OCI-LY7 (cell line): ENCODE results near the gene MAP3K14. TPM values are rescaled to one million over a fixed set of nuclear protein-coding genes. Genes with fewer than 3 reads are reported as not detected.
A peak's percentile ranks its signal among the peaks of the same experiment; 100 is the strongest.

Source experiments
- BruUV-seq: library from RNA; stranded (reverse); fragments of 400-500 nt; replicated peaks from 2 replicates; lab custom pipeline; 2021; lab: Mats Ljungman, UMichigan
- CTCF ChIA-PET: fragments of 300-600 bp; sonication (Branson Sonifier 250); formaldehyde crosslinking; loops from one replicate; lab custom pipeline; 2022; ENCODE audit warnings: antibody characterized with exemption; ENCODE audit not compliant: unreplicated experiment; lab: Charles Lee
- POLR2A ChIA-PET: fragments of 300-600 bp; sonication (Branson Sonifier 250); formaldehyde crosslinking; loops from one replicate; lab custom pipeline; 2022; ENCODE audit warnings: antibody characterized with exemption; lab: Charles Lee
- DNase-seq: peaks from one replicate; pipeline ENCODE4 v3.0.0-alpha.2; 2015; ENCODE audit warnings: low spot score
- H2AFZ ChIP-seq: fragments of 200-600 bp; sonication (generic), shearing (Covaris generic); 2 replicates; pipeline ENCODE4 v1.6.1; 2014; ENCODE audit warnings: mild to moderate bottlenecking, antibody characterized with exemption, low read length, moderate library complexity
- H3K27ac ChIP-seq: fragments of 200-600 bp; sonication (generic); 2 replicates; pipeline ENCODE4 v1.5.1; 2014; ENCODE audit warnings: mixed run types, low read depth, mild to moderate bottlenecking, moderate library complexity, low read length, inconsistent platforms; ENCODE audit not compliant: poor library complexity, severe bottlenecking
- H3K36me3 ChIP-seq: fragments of 200-600 bp; sonication (generic); 2 replicates; pipeline ENCODE4 v1.6.1; 2014; ENCODE audit warnings: mild to moderate bottlenecking, antibody characterized with exemption, low read length, moderate library complexity, mixed read lengths; ENCODE audit not compliant: insufficient read depth
- H3K4me1 ChIP-seq: fragments of 200-600 bp; sonication (generic); 2 replicates; pipeline ENCODE4 v1.5.1; 2014; ENCODE audit warnings: mild to moderate bottlenecking, low read length; ENCODE audit not compliant: insufficient read depth, poor library complexity, severe bottlenecking
- H3K4me2 ChIP-seq: fragments of 200-600 bp; sonication (generic); 2 replicates; pipeline ENCODE4 v1.6.1; 2014; ENCODE audit warnings: mild to moderate bottlenecking, low read length
- H3K4me3 ChIP-seq: fragments of 200-600 bp; sonication (generic); 2 replicates; pipeline ENCODE4 v1.5.1; 2014; ENCODE audit warnings: mild to moderate bottlenecking, low read depth, low read length; ENCODE audit not compliant: poor library complexity, severe bottlenecking
- H3K79me2 ChIP-seq: fragments of 200-600 bp; sonication (generic); 2 replicates; pipeline ENCODE4 v1.6.1; 2016; ENCODE audit warnings: low read depth, mild to moderate bottlenecking, low read length, moderate library complexity, mixed read lengths; ENCODE audit not compliant: insufficient read depth
- H3K9me2 ChIP-seq: fragments of 200-600 bp; sonication (generic); 2 replicates; pipeline ENCODE4 v1.6.1; 2016; ENCODE audit warnings: mild to moderate bottlenecking, low read length, mixed read lengths; ENCODE audit not compliant: insufficient read depth
- H3K9me3 ChIP-seq: fragments of 200-600 bp; sonication (generic); 2 replicates; pipeline ENCODE4 v1.6.1; 2014; ENCODE audit warnings: mild to moderate bottlenecking, mixed run types, low read length, mixed read lengths
- H4K20me1 ChIP-seq: fragments of 200-600 bp; sonication (generic); 2 replicates; pipeline ENCODE4 v1.6.1; 2014; ENCODE audit warnings: mild to moderate bottlenecking, antibody characterized with exemption, low read length, moderate library complexity, mixed read lengths; ENCODE audit not compliant: insufficient read depth
- CTCF ChIP-seq: fragments of 200-600 bp; sonication (generic); conservative IDR thresholded peaks from 2 replicates; pipeline ENCODE4 v1.5.1; 2014; ENCODE audit warnings: mild to moderate bottlenecking, antibody characterized with exemption, low read length, moderate library complexity, mixed read lengths
- EZH2phosphoT487 ChIP-seq: fragments of 200-600 bp; sonication (generic); IDR thresholded peaks from 2 replicates; pipeline ENCODE4 v1.6.1; 2018; ENCODE audit warnings: low read depth, borderline replicate concordance, mild to moderate bottlenecking, mixed run types, antibody characterized with exemption, low read length, moderate library complexity, mixed read lengths
- intact Hi-C: fragments of 100-400 bp; cut with micrococcal nuclease; formaldehyde crosslinking; loops from one replicate; pipeline ENCODE4 v1.10.0; 2022; ENCODE audit not compliant: unreplicated experiment
- total RNA-seq, 2 experiments: library from RNA; depleted of rRNA in 1 of 2; stranded (reverse); fragments of >200 nt in 1 of 2; shearing (Covaris generic) in 1 of 2; gene quantifications; 2 replicates each; pipeline ENCODE4 v1.2.3, GENCODE V29; 2014 to 2022

MAP3K14 gene
- total RNA-seq, 2 experiments from 2014 or later, result 12.3 to 21.2 TPM

- Histone ChIP-seq H3K36me3 (peaks cover 18% of the 10 kb centered on the region), H3K4me3 (no peak overlapping the region), H3K27ac (peak overlapping the region; percentile 19), H4K20me1 (no peaks in the 10 kb centered on the region; the same call in 1 of the 2 replicates), H3K4me1 (peaks cover 60% of the 10 kb centered on the region), H2AFZ (no peak overlapping the region), H3K79me2 (peaks cover 35% of the 10 kb centered on the region; the same call in 1 of the 2 replicates), H3K9me3 (no peaks in the 10 kb centered on the region), H3K4me2 (peak overlapping the region; percentile 20; the same call in 1 of the 2 replicates), H3K9me2 (no peaks in the 10 kb centered on the region)
- DNase-seq, result peak; percentile 51
- ChIA-PET CTCF (interaction anchor here (0.7 to 1.3 kb wide), 3 partner anchors 11 to 97 kb away, joined by 3 to 5 read pairs (median 3); no protein-coding TSS in a partner anchor), POLR2A (interaction anchor here (1.6 kb wide), 1 partner anchor 9 kb away, joined by 3 read pairs; no protein-coding TSS in a partner anchor)
- BruUV-seq, result no TSS peak
- TF ChIP-seq EZH2phosphoT487 (no peak), CTCF (peak; percentile 69)
- intact Hi-C loops, result no loop called here
Observed at GRCh38 chr17:45231481-45232116, 85.2 kb downstream of the MAP3K14 start.

GRCh38 chr17:45230787-45231480 is 85.9 kb downstream of the MAP3K14 start:
- Histone ChIP-seq H3K9me3 (no peaks in the 10 kb centered on the region), H3K9me2 (no peaks in the 10 kb centered on the region), H3K36me3 (peaks cover 12% of the 10 kb centered on the region), H3K4me1 (peaks cover 65% of the 10 kb centered on the region), H3K27ac (peak overlapping the region; percentile 19), H3K4me2 (peak overlapping the region; percentile 20; the same call in 1 of the 2 replicates), H2AFZ (no peak overlapping the region), H3K4me3 (no peak overlapping the region), H4K20me1 (no peaks in the 10 kb centered on the region; the same call in 1 of the 2 replicates), H3K79me2 (peaks cover 38% of the 10 kb centered on the region; the same call in 1 of the 2 replicates)
- TF ChIP-seq EZH2phosphoT487 (no peak), CTCF (no peak)
- intact Hi-C loops, result no loop called here
- ChIA-PET CTCF (interaction anchor here (0.7 to 1.3 kb wide), 3 partner anchors 10 to 96 kb away, joined by 3 to 5 read pairs (median 3); no protein-coding TSS in a partner anchor), POLR2A (interaction anchor here (0.5 to 1.6 kb wide), 2 partner anchors 8 to 76 kb away, joined by 3 read pairs; no protein-coding TSS in a partner anchor)
- no TSS peak for BruUV-seq
- DNase-seq, result no peak
